HK-2 (cell line): ENCODE measurements around the gene FAM149B1.

Experiments used
- DNase-seq: peaks from one replicate; pipeline ENCODE4 v3.0.0-alpha.2; 2018; ENCODE audit not compliant: unreplicated experiment

FAM149B1 gene

GRCh38 chr10:73287441-73287840, 119.5 kb downstream of the FAM149B1 start:
- no peak for DNase-seq

- DNase-seq = no peak
These were observed 122.0 kb downstream of the FAM149B1 start for GRCh38 chr10:73289958-73290357.

- DNase-seq = no peak
These were observed 125.5 kb downstream of the FAM149B1 start for GRCh38 chr10:73293461-73293860.
